Spleen (tissue), 11 donors: ENCODE measurements around the gene XRCC4. TPM values are rescaled to one million over a fixed set of nuclear protein-coding genes. Genes with fewer than 3 reads are reported as not detected.

Experiments used
- DNase-seq: peaks from one replicate; pipeline ENCODE4 v3.0.0-alpha.2; 2020
- H3K27ac ChIP-seq, 8 donors: fragments of 200-600 bp; sonication (generic) in 7 of 8; 1 replicate in 4 of 8; 2 replicates in 4 of 8; pipeline versions ENCODE4 v1.5.0 to v1.8.0; 2016 to 2021; ENCODE audit warnings: inconsistent platforms in 4 of 8, mild to moderate bottlenecking in 4 of 8, moderate library complexity in 1 of 8
- H3K27me3 ChIP-seq, 7 donors: fragments of 200-600 bp; sonication (generic) in 6 of 7; replicated peaks in 1 of 7; 1 replicate in 4 of 7; 2 replicates in 3 of 7; pipeline versions ENCODE4 v1.5.0 to v1.8.0; 2016 to 2021; ENCODE audit warnings: inconsistent platforms in 3 of 7, mild to moderate bottlenecking in 1 of 7
- H3K36me3 ChIP-seq, 6 donors: fragments of 200-600 bp; sonication (generic) in 5 of 6; 1 replicate in 4 of 6; 2 replicates in 2 of 6; pipeline versions ENCODE4 v1.5.0 to v1.8.0; 2016 to 2021; ENCODE audit warnings: inconsistent platforms in 2 of 6
- H3K4me1 ChIP-seq, 6 donors: fragments of 200-600 bp; sonication (generic) in 5 of 6; 1 replicate in 3 of 6; 2 replicates in 3 of 6; pipeline versions ENCODE4 v1.5.0 to v1.8.0; 2016 to 2021; ENCODE audit warnings: inconsistent platforms in 3 of 6
- H3K4me3 ChIP-seq, 8 donors: fragments of 200-600 bp; sonication (generic) in 7 of 8; 1 replicate in 4 of 8; 2 replicates in 4 of 8; pipeline versions ENCODE4 v1.5.0 to v1.8.0; 2016 to 2021; ENCODE audit warnings: inconsistent platforms in 4 of 8, mild to moderate bottlenecking in 4 of 8, moderate library complexity in 2 of 8
- H3K9me3 ChIP-seq, 8 donors: fragments of 200-600 bp; sonication (generic) in 7 of 8; 1 replicate in 4 of 8; 2 replicates in 4 of 8; pipeline versions ENCODE4 v1.5.0 to v1.8.0; 2016 to 2021; ENCODE audit warnings: inconsistent platforms in 4 of 8
- CTCF ChIP-seq, 11 experiments: fragments of 200-600 bp in 7 of 11; fragments of 450-650 bp in 4 of 11; sonication (generic) in 4 of 11; IDR thresholded peaks in 8 of 11; conservative IDR thresholded peaks in 3 of 11; 1 replicate in 7 of 11; 2 replicates in 4 of 11; pipeline versions ENCODE4 v1.4.0 to v1.8.0; 2016 to 2021; ENCODE audit warnings: antibody characterized with exemption in 11 of 11, inconsistent platforms in 4 of 11, mild to moderate bottlenecking in 1 of 11
- POLR2A ChIP-seq, 3 donors: fragments of 450-650 bp; IDR thresholded peaks; one replicate each; pipeline ENCODE4 v1.5.1; 2017; ENCODE audit warnings: antibody characterized with exemption in 3 of 3, mild to moderate bottlenecking in 1 of 3
- POLR2AphosphoS5 ChIP-seq, 3 donors: sonication (generic); formaldehyde crosslinking; IDR thresholded peaks; one replicate each; pipeline ENCODE4 v1.5.1; 2017; ENCODE audit warnings: antibody characterized with exemption in 3 of 3
- WGBS, 5 donors: extraction: QIAGEN DNeasy Blood & Tissue Kit in 3 of 5; methylation state at CpG; one replicate each; pipeline versions ENCODE4 v1.1.5 to v1.1.7; 2013 to 2018; 5-methylcytosine and 5-hydroxymethylcytosine counted together
- intact Hi-C: fragments of 100-400 bp; cut with DNase I; formaldehyde crosslinking; loops from one replicate; pipeline ENCODE4 v1.15.0; 2023; ENCODE audit warnings: low total_unique reads
- polyA plus RNA-seq, 3 donors: library from polyadenylated mRNA; stranded (reverse); fragments of 200-250 nt; gene quantifications; one replicate each; pipeline ENCODE4 v1.2.1, GENCODE V29; 2013
- total RNA-seq, 7 donors: library from RNA; depleted of rRNA in 3 of 7; stranded (reverse); fragments of >200 nt in 3 of 7; fragmentation: NEBNext Ultra II Directional in 4 of 7; extraction: Animal tissue kit (Norgen Biotek cat#: 25700) in 4 of 7; gene quantifications; one replicate each; pipeline versions ENCODE4 v1.1.0 to v1.2.1, GENCODE V29; 2016 to 2021
- donor health status: healthy with polysubstance abuse.
- donor health status: DM: no; HTN: no; CAD: no; lungs with moderate emphysema.
- donor health status: DM: no; HTN: no; CAD: no.
- donor health status: Bipolar disorder and iron deficiency.
- donor health status: healthy.
- donor health status: DM: no; HTN: no; CAD: no.
- donor health status: DM: yes; HTN: yes; CAD: no.

XRCC4 gene
- total and polyA plus RNA-seq, 10 donors, result 4.3 to 14.5 (median 9.6) TPM

GRCh38 chr5:83042507-83042906, 34.8 kb upstream of the XRCC4 start:
- H3K9me3 ChIP-seq, result no peaks in the 10 kb centered on the region
- no peak overlapping the region for H3K4me3 ChIP-seq
- TF ChIP-seq POLR2AphosphoS5 (IDR thresholded peaks at IDR 0.05) (no peak), POLR2A (IDR thresholded peaks at IDR 0.05) (no peak), CTCF (IDR thresholded peaks at IDR 0.05 in 8 of 11, conservative IDR thresholded peaks at IDR 0.05 in 3 of 11) (no peak)
- no peaks in the 10 kb centered on the region for H3K4me1 ChIP-seq
- intact Hi-C loops, result no loop called here
- 86 to 96% (median 90%) methylated on average over 3 of the region's 3 CpGs for WGBS, 5 donors
- no peak for DNase-seq
- no peak overlapping the region for H3K27ac ChIP-seq
- no peaks in the 10 kb centered on the region for H3K27me3 ChIP-seq
- H3K36me3 ChIP-seq, result no peaks in the 10 kb centered on the region

- WGBS, 5 donors, result 69 to 91% (median 78%) methylated on average over 2 of the region's 2 CpGs
Observed at GRCh38 chr5:83044926-83045325, 32.4 kb upstream of the XRCC4 start.

GRCh38 chr5:83048277-83048676, 29.1 kb upstream of the XRCC4 start:
- no peak for DNase-seq
- H3K4me1 ChIP-seq, result no peaks in the 10 kb centered on the region
- intact Hi-C loops, result no loop called here

More at GRCh38 chr5:83044926-83045325, 32.4 kb upstream of the XRCC4 start:
- no peak for TF ChIP-seq CTCF (IDR thresholded peaks at IDR 0.05 in 8 of 11, conservative IDR thresholded peaks at IDR 0.05 in 3 of 11)
- no peak for TF ChIP-seq POLR2AphosphoS5 (IDR thresholded peaks at IDR 0.05)
- TF ChIP-seq POLR2A (IDR thresholded peaks at IDR 0.05), result no peak
- H3K4me1 ChIP-seq, result no peaks in the 10 kb centered on the region
- DNase-seq, result no peak
- no peak overlapping the region for H3K4me3 ChIP-seq
- peaks cover 0 to 6% (median 0%) of the 10 kb centered on the region in 6 donors for H3K36me3 ChIP-seq
- no peak overlapping the region for H3K27ac ChIP-seq
- H3K27me3 ChIP-seq, result no peaks in the 10 kb centered on the region
- intact Hi-C loops, result no loop called here
- no peaks in the 10 kb centered on the region for H3K9me3 ChIP-seq

GRCh38 chr5:83048811-83049210, 28.5 kb upstream of the XRCC4 start:
- peaks cover 0 to 44% (median 13%) of the 10 kb centered on the region in 6 donors for H3K36me3 ChIP-seq
- 93 to 98% (median 97%) methylated on average over 2 of the region's 2 CpGs for WGBS, 5 donors
- DNase-seq, result no peak

More at GRCh38 chr5:83048277-83048676, 29.1 kb upstream of the XRCC4 start:
- no peak overlapping the region for H3K27ac ChIP-seq
- peaks cover 0 to 39% (median 10%) of the 10 kb centered on the region in 6 donors for H3K36me3 ChIP-seq
- H3K9me3 ChIP-seq, result no peaks in the 10 kb centered on the region
- no peaks in the 10 kb centered on the region for H3K27me3 ChIP-seq
- TF ChIP-seq POLR2A (IDR thresholded peaks at IDR 0.05) (no peak), CTCF (IDR thresholded peaks at IDR 0.05 in 8 of 11, conservative IDR thresholded peaks at IDR 0.05 in 3 of 11) (no peak), POLR2AphosphoS5 (IDR thresholded peaks at IDR 0.05) (no peak)
- H3K4me3 ChIP-seq, result no peak overlapping the region
- 88 to 97% (median 93%) methylated on average over 3 of the region's 3 CpGs for whole genome bisulfite sequencing, 5 donors

More at GRCh38 chr5:83048811-83049210, 28.5 kb upstream of the XRCC4 start:
- Histone ChIP-seq H3K4me3 (no peak overlapping the region), H3K4me1 (no peaks in the 10 kb centered on the region), H3K27me3 (no peaks in the 10 kb centered on the region), H3K9me3 (no peaks in the 10 kb centered on the region), H3K27ac (no peak overlapping the region)
- intact Hi-C loops, result no loop called here
- TF ChIP-seq CTCF (IDR thresholded peaks at IDR 0.05 in 8 of 11, conservative IDR thresholded peaks at IDR 0.05 in 3 of 11) (no peak), POLR2AphosphoS5 (IDR thresholded peaks at IDR 0.05) (no peak), POLR2A (IDR thresholded peaks at IDR 0.05) (no peak)
